IMR-90 (cell line): ENCODE results near the gene STX18. TPM values are rescaled to one million over a fixed set of nuclear protein-coding genes. Genes with fewer than 3 reads are reported as not detected.

Source experiments
- ATAC-seq: fragments of 200-7000 bp; cut with Tn5 transposase; 2 replicates; pipeline ENCODE4 v1.9.1; 2020; ENCODE audit warnings: low read depth, mild to moderate bottlenecking, moderate library complexity
- BruUV-seq: library from RNA; stranded (reverse); fragments of 400-500 nt; replicated peaks from 2 replicates; lab custom pipeline; 2021; lab: Mats Ljungman, UMichigan
- CTCF ChIA-PET: fragments of 300-600 bp; formaldehyde crosslinking; extraction: SDS; loops from one replicate; lab custom pipeline; 2021; ENCODE audit warnings: antibody characterized with exemption; lab: Yijun Ruan, JAX
- POLR2A ChIA-PET: fragments of 300-600 bp; sonication (Branson Sonifier 250); formaldehyde crosslinking; loops from one replicate; lab custom pipeline; 2022; ENCODE audit warnings: antibody characterized with exemption; ENCODE audit not compliant: unreplicated experiment; lab: Charles Lee
- DNase-seq: peaks from one replicate; pipeline ENCODE4 v3.0.0; 2013
- H2AFZ ChIP-seq: replicated peaks from 2 replicates; pipeline ENCODE3; 2013; ENCODE audit warnings: low read length, mild to moderate bottlenecking; ENCODE audit not compliant: poor library complexity
- H2AK5ac ChIP-seq: 2 replicates; pipeline ENCODE4 v1.6.1; 2013; ENCODE audit warnings: low read depth, low read length, inconsistent platforms
- H2AK9ac ChIP-seq: replicated peaks from 2 replicates; pipeline ENCODE3; 2013; ENCODE audit warnings: mild to moderate bottlenecking, low read depth, low read length, moderate library complexity; ENCODE audit not compliant: poor library complexity
- H2BK120ac ChIP-seq: 2 replicates; pipeline ENCODE4 v1.6.1; 2013; ENCODE audit warnings: low read depth, low read length, inconsistent platforms
- H2BK15ac ChIP-seq: 3 replicates; pipeline ENCODE4 v1.6.1; 2013; ENCODE audit warnings: low read depth, low read length, inconsistent platforms
- H2BK20ac ChIP-seq: 2 replicates; pipeline ENCODE4 v1.6.1; 2013; ENCODE audit warnings: low read depth, mild to moderate bottlenecking, inconsistent platforms, low read length, moderate library complexity
- H2BK5ac ChIP-seq: 2 replicates; pipeline ENCODE4 v1.6.1; 2013; ENCODE audit warnings: mild to moderate bottlenecking, low read depth, low read length, inconsistent platforms; ENCODE audit not compliant: poor library complexity, severe bottlenecking
- H3K14ac ChIP-seq: replicated peaks from 2 replicates; pipeline ENCODE4 v1.6.1; 2013; ENCODE audit warnings: low read depth, low read length, inconsistent platforms
- H3K18ac ChIP-seq: 2 replicates; pipeline ENCODE4 v1.6.1; 2013; ENCODE audit warnings: low read depth, low read length, control low read depth
- H3K23ac ChIP-seq: 2 replicates; pipeline ENCODE4 v1.6.1; 2013; ENCODE audit warnings: low read depth, low read length, inconsistent platforms
- H3K27ac ChIP-seq: 2 replicates; pipeline ENCODE4 v1.5.1; 2013; ENCODE audit warnings: mild to moderate bottlenecking, control low read depth, low read length; ENCODE audit not compliant: insufficient read depth
- H3K27me3 ChIP-seq: 2 replicates; pipeline ENCODE4 v1.6.1; 2013; ENCODE audit warnings: low read length; ENCODE audit not compliant: control insufficient read depth, insufficient read depth
- H3K36me3 ChIP-seq: 2 replicates; pipeline ENCODE4 v1.6.1; 2013; ENCODE audit warnings: low read length, mixed read lengths; ENCODE audit not compliant: control insufficient read depth, insufficient read depth
- H3K4ac ChIP-seq: 2 replicates; pipeline ENCODE4 v1.6.1; 2013; ENCODE audit warnings: low read depth, low read length, inconsistent platforms
- H3K4me1 ChIP-seq: 2 replicates; pipeline ENCODE4 v1.6.1; 2013; ENCODE audit warnings: low read length, mixed read lengths; ENCODE audit not compliant: control insufficient read depth, insufficient read depth
- H3K4me2 ChIP-seq: 2 replicates; pipeline ENCODE4 v1.6.1; 2013; ENCODE audit warnings: low read depth, mild to moderate bottlenecking, control low read depth, low read length, moderate library complexity
- H3K4me3 ChIP-seq: 2 replicates; pipeline ENCODE4 v1.5.1; 2013; ENCODE audit warnings: low read depth, mild to moderate bottlenecking, control low read depth, low read length, moderate library complexity; ENCODE audit not compliant: insufficient read depth
- H3K56ac ChIP-seq: 2 replicates; pipeline ENCODE4 v1.6.1; 2013; ENCODE audit warnings: low read length, inconsistent platforms; ENCODE audit not compliant: insufficient read depth; ENCODE audit errors: extremely low read depth
- H3K79me1 ChIP-seq, 2 experiments: 2 replicates each; pipeline ENCODE4 v1.6.1; 2013; ENCODE audit warnings: low read length in 2 of 2, inconsistent platforms in 1 of 2, low read depth in 1 of 2
- H3K9ac ChIP-seq: 2 replicates; pipeline ENCODE4 v1.6.1; 2013; ENCODE audit warnings: low read depth, low read length, control low read depth
- H3K9me1 ChIP-seq: 2 replicates; pipeline ENCODE4 v1.6.1; 2013; ENCODE audit warnings: low read length, inconsistent platforms; ENCODE audit not compliant: insufficient read depth
- H3K9me3 ChIP-seq: 2 replicates; pipeline ENCODE4 v1.6.1; 2013; ENCODE audit warnings: low read length; ENCODE audit not compliant: control insufficient read depth, insufficient read depth
- H4K20me1 ChIP-seq: 2 replicates; pipeline ENCODE4 v1.6.1; 2013; ENCODE audit warnings: low read length, inconsistent platforms; ENCODE audit not compliant: insufficient read depth
- H4K5ac ChIP-seq: 2 replicates; pipeline ENCODE4 v1.6.1; 2013; ENCODE audit warnings: mild to moderate bottlenecking, low read depth, low read length, control low read depth
- H4K8ac ChIP-seq, 2 experiments: 2 replicates each; pipeline ENCODE4 v1.6.1; 2013; ENCODE audit warnings: low read depth in 2 of 2, low read length in 2 of 2, control low read depth in 1 of 2, inconsistent platforms in 1 of 2
- H4K91ac ChIP-seq: 2 replicates; pipeline ENCODE4 v1.6.1; 2013; ENCODE audit warnings: low read depth, low read length, inconsistent platforms; ENCODE audit not compliant: insufficient read depth
- CEBPB ChIP-seq: IDR thresholded peaks from 2 replicates; pipeline ENCODE4 v1.6.1; 2012; ENCODE audit warnings: low read depth, low read length, improper control_type of control experiment
- CHD1 ChIP-seq: IDR thresholded peaks from 2 replicates; pipeline ENCODE4 v1.6.1; 2012; ENCODE audit warnings: low read depth, low read length, improper control_type of control experiment
- FOS ChIP-seq: fragments of 150-350 bp; IDR thresholded peaks from 2 replicates; pipeline ENCODE4 v1.6.1; 2016; ENCODE audit warnings: low read depth, low read length
- MAZ ChIP-seq: IDR thresholded peaks from 2 replicates; pipeline ENCODE4 v1.6.1; 2012; ENCODE audit warnings: low read depth, mild to moderate bottlenecking, low read length, improper control_type of control experiment, moderate library complexity, borderline replicate concordance
- WGBS, 2 experiments: methylation state at CpG; one replicate each; pipeline versions ENCODE4 v1.1.5 to v1.1.7; 2013; ENCODE audit warnings: missing lambda C conversion rate in 2 of 2; ENCODE audit not compliant: insufficient read length in 1 of 2; ENCODE audit errors: extremely low coverage in 2 of 2; 5-methylcytosine and 5-hydroxymethylcytosine counted together
- dilution Hi-C: fragments of 300-500 bp; cut with HindIII; formaldehyde crosslinking; loops from one replicate; pipeline ENCODE4 v1.14.3; 2018; ENCODE audit warnings: low sequenced_read_pairs; ENCODE audit not compliant: unreplicated experiment
- in situ Hi-C: fragments of 300-500 bp; cut with MboI; formaldehyde crosslinking; loops from 3 replicates; pipeline ENCODE4 v1.14.3; 2019; ENCODE audit warnings: low sequenced_read_pairs, inconsistent platforms, mixed read lengths
- intact Hi-C: fragments of 100-400 bp; cut with micrococcal nuclease; formaldehyde crosslinking; loops from 2 replicates; pipeline ENCODE4 v1.10.0; 2022
- polyA plus RNA-seq, 3 experiments: library from polyadenylated mRNA; depleted of rRNA; stranded (reverse); fragments of >200 nt; gene quantifications; 2 replicates each; pipeline ENCODE4 v1.2.3, GENCODE V29; 2012; ENCODE audit warnings: low replicate concordance in 1 of 3
- total RNA-seq: library from RNA; depleted of rRNA; stranded (reverse); fragments of >200 nt; gene quantifications from 2 replicates; pipeline ENCODE4 v1.2.3, GENCODE V29; 2012
- TF ChIP-seq, protein P1 (sequence below): fragments of 150-350 bp; IDR thresholded peaks from 2 replicates; pipeline ENCODE4 v1.6.1; 2016; ENCODE audit warnings: low read depth, mild to moderate bottlenecking, low read length, moderate library complexity, borderline replicate concordance

STX18 gene
- total and polyA plus RNA-seq, 2 of the 4 experiments (the other 2 are of a cell fraction): 20.1 to 23.4 TPM

DNA sequence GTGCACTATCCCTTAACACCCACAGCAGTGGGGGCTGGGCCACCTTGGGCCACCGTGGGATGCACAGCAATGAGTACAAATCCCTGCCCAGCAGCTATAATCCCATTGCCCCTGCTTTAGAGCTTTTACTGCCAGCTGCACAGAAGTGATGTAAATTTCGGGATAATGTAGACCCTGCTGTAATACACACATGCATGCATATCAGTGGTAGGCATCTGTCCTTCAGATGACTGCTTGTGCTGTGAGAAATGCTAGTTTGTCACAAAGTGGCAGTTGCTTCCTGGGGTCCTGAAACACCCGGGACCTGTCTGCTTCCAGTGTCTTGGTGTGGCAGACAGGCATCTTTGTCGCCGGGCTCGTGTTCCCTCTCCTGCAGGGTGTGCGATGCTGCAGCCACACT lies 140.8 kb downstream of the STX18 start:
- no peak overlapping the region for H3K9ac ChIP-seq
- H2BK15ac ChIP-seq: no peak overlapping the region
- no peak overlapping the region for H4K91ac ChIP-seq
- dilution Hi-C loops: no loop called here
- no peak overlapping the region for H2AK9ac ChIP-seq
- H3K23ac ChIP-seq: no peak overlapping the region
- no TSS peak for BruUV-seq
- no peak overlapping the region for H3K18ac ChIP-seq
- no peaks in the 10 kb centered on the region for H3K9me3 ChIP-seq
- CTCF ChIA-PET: no interaction called here
- H4K20me1 ChIP-seq: no peaks in the 10 kb centered on the region
- TF ChIP-seq MAZ (no peak), FOS (no peak), CEBPB (no peak), CHD1 (no peak)
- TF ChIP-seq, protein P1, sequence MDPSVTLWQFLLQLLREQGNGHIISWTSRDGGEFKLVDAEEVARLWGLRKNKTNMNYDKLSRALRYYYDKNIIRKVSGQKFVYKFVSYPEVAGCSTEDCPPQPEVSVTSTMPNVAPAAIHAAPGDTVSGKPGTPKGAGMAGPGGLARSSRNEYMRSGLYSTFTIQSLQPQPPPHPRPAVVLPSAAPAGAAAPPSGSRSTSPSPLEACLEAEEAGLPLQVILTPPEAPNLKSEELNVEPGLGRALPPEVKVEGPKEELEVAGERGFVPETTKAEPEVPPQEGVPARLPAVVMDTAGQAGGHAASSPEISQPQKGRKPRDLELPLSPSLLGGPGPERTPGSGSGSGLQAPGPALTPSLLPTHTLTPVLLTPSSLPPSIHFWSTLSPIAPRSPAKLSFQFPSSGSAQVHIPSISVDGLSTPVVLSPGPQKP: no peak
- ATAC-seq (no peak), DNase-seq (no peak)
- no peak overlapping the region for H3K27ac ChIP-seq
- no peak overlapping the region for H4K5ac ChIP-seq
- peaks cover 4% of the 10 kb centered on the region; the same call in 1 of the 2 replicates for H3K27me3 ChIP-seq
- intact Hi-C loops: no loop called here
- peaks cover 9% of the 10 kb centered on the region for H3K9me1 ChIP-seq
- no peak overlapping the region for H3K4me3 ChIP-seq
- H3K4me1 ChIP-seq: peaks cover 13% of the 10 kb centered on the region; the same call in 1 of the 2 replicates
- no peak overlapping the region for H2AFZ ChIP-seq
- H2BK5ac ChIP-seq: no peak overlapping the region
- no peaks in the 10 kb centered on the region for H3K36me3 ChIP-seq
- no peak overlapping the region for H2AK5ac ChIP-seq
- WGBS, 2 experiments: 83% methylated on average over 5 of the region's 7 CpGs; no CpG with 5 or more reads in 1 of the 2 experiments
- H3K4ac ChIP-seq: no peak overlapping the region
- H2BK120ac ChIP-seq: no peak overlapping the region
- H3K14ac ChIP-seq: no peak overlapping the region
- H3K79me1 ChIP-seq: no peaks in the 10 kb centered on the region
- in situ Hi-C loops: no loop called here
- H4K8ac ChIP-seq: no peak overlapping the region
- H2BK20ac ChIP-seq: no peak overlapping the region
- H3K4me2 ChIP-seq: no peak overlapping the region
- POLR2A ChIA-PET: no interaction called here
- no peak overlapping the region for H3K56ac ChIP-seq
